Endodermal cell (in vitro differentiated cells): ENCODE measurements around the gene ESR1. TPM values are rescaled to one million over a fixed set of nuclear protein-coding genes. Genes with fewer than 3 reads are reported as not detected.
"Not testable (repeated sequence)": the region's sequence is repeated elsewhere in the genome, so short reads cannot be mapped to it uniquely, and the experiment has no call there.

Source experiments
- DNase-seq: peaks from one replicate; pipeline ENCODE4 v3.0.0-alpha.2; 2017
- H3K27ac ChIP-seq: 2 replicates; pipeline ENCODE4 v1.5.1; 2013; ENCODE audit warnings: mild to moderate bottlenecking, low read depth, low read length, moderate library complexity
- H3K27me3 ChIP-seq: 2 replicates; pipeline ENCODE4 v1.6.1; 2013; ENCODE audit warnings: mild to moderate bottlenecking, low read length, moderate library complexity; ENCODE audit not compliant: insufficient read depth, control insufficient read depth, poor library complexity, severe bottlenecking
- H3K36me3 ChIP-seq: 2 replicates; pipeline ENCODE4 v1.7.0; 2013; ENCODE audit warnings: mild to moderate bottlenecking, low read length, moderate library complexity; ENCODE audit not compliant: control insufficient read depth, insufficient read depth
- H3K4me1 ChIP-seq: one replicate; pipeline ENCODE4 v1.7.0; 2013; ENCODE audit warnings: low read length; ENCODE audit not compliant: control insufficient read depth, insufficient read depth
- H3K4me3 ChIP-seq: 2 replicates; pipeline ENCODE4 v1.5.1; 2013; ENCODE audit warnings: mild to moderate bottlenecking, low read length, moderate library complexity
- H3K9ac ChIP-seq: 2 replicates; pipeline ENCODE4 v1.6.1; 2013; ENCODE audit warnings: mild to moderate bottlenecking, low read length, moderate library complexity; ENCODE audit not compliant: poor library complexity, severe bottlenecking; ENCODE audit errors: extremely low read depth
- H3K9me3 ChIP-seq: 2 replicates; pipeline ENCODE4 v1.6.1; 2013; ENCODE audit warnings: mild to moderate bottlenecking, low read length, moderate library complexity; ENCODE audit not compliant: control insufficient read depth
- H3K27ac Mint-ChIP-seq: 2 replicates; pipeline ENCODE4 v1.8.0; 2020; ENCODE audit warnings: mixed read lengths
- H3K27me3 Mint-ChIP-seq: 2 replicates; pipeline ENCODE4 v1.8.0; 2021; ENCODE audit warnings: mild to moderate bottlenecking, mixed read lengths; ENCODE audit not compliant: insufficient read depth
- H3K36me3 Mint-ChIP-seq: 2 replicates; pipeline ENCODE4 v1.8.0; 2020; ENCODE audit warnings: low read depth, mixed read lengths
- H3K4me1 Mint-ChIP-seq: 2 replicates; pipeline ENCODE4 v1.8.0; 2020; ENCODE audit warnings: mixed read lengths
- H3K4me3 Mint-ChIP-seq: 2 replicates; pipeline ENCODE4 v1.8.0; 2020; ENCODE audit warnings: mild to moderate bottlenecking, moderate library complexity, mixed read lengths
- H3K9me3 Mint-ChIP-seq: 2 replicates; pipeline ENCODE4 v1.8.0; 2020; ENCODE audit warnings: mild to moderate bottlenecking, mixed read lengths
- WGBS, 2 experiments: methylation state at CpG; one replicate each; pipeline versions ENCODE4 v1.1.5 to v1.1.7; 2013; ENCODE audit warnings: missing lambda C conversion rate in 2 of 2, mixed read lengths in 1 of 2; ENCODE audit not compliant: insufficient coverage in 1 of 2, insufficient read length in 1 of 2; 5-methylcytosine and 5-hydroxymethylcytosine counted together
- total RNA-seq, 2 donors: library from RNA; stranded (reverse); fragmentation: NEBNext Ultra II Directional in 1 of 2; extraction: Animal tissue kit (Norgen Biotek cat#: 25700) in 1 of 2; gene quantifications; 2 replicates in 1 of 2; 3 replicates in 1 of 2; pipeline ENCODE4 v1.2.1, GENCODE V29; 2021
- TF ChIP-seq, protein P1 (sequence below): fragments of 200-600 bp; sonication (generic); conservative IDR thresholded peaks from 2 replicates; pipeline ENCODE4 v1.5.0; 2021; ENCODE audit warnings: antibody characterized with exemption, mild to moderate bottlenecking

ESR1 gene
- total RNA-seq, 2 donors from 2014 or later: not detected

DNA sequence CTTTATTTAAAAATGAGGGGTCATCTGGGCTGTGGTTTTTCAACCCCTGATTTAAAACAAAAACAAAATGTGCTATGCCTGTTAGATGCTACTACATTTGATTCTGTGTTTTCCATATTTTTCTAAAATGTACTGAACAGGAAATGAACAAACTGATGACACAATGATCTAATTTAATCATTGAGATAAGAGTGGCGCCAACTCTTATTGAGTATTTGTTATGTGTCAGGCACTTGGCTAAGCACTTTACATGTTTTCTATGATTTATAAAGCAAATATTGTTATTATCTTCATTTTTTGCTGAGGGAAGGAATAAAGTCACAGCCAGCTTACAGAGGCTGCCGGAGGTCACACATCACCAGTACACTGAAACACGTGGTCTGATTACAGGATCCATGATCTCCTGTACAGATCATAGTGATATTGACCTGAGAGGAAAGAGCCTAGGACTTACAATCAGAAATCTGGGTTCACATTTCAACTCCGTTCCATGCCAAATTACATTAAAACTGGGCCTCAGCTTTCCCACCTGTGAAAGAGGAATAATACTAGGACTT lies 166.7 kb downstream of the ESR1 start:
- Histone ChIP-seq H3K4me3 (no peak overlapping the region), H3K27ac (no peak overlapping the region), H3K27me3 (no peaks in the 10 kb centered on the region), H3K9ac (no peak overlapping the region), H3K4me1 (no peaks in the 10 kb centered on the region), H3K36me3 (no peaks in the 10 kb centered on the region), H3K9me3 (no peaks in the 10 kb centered on the region)
- no peaks in the 10 kb centered on the region for H3K27me3 Mint-ChIP-seq
- H3K4me1 Mint-ChIP-seq: no peaks in the 10 kb centered on the region
- WGBS, 2 experiments: 94 to 100% methylated on average over 2 to 4 of the region's 4 CpGs
- no peak overlapping the region for H3K4me3 Mint-ChIP-seq
- no peaks in the 10 kb centered on the region for H3K36me3 Mint-ChIP-seq
- no peak overlapping the region for H3K27ac Mint-ChIP-seq
- TF ChIP-seq, protein P1, sequence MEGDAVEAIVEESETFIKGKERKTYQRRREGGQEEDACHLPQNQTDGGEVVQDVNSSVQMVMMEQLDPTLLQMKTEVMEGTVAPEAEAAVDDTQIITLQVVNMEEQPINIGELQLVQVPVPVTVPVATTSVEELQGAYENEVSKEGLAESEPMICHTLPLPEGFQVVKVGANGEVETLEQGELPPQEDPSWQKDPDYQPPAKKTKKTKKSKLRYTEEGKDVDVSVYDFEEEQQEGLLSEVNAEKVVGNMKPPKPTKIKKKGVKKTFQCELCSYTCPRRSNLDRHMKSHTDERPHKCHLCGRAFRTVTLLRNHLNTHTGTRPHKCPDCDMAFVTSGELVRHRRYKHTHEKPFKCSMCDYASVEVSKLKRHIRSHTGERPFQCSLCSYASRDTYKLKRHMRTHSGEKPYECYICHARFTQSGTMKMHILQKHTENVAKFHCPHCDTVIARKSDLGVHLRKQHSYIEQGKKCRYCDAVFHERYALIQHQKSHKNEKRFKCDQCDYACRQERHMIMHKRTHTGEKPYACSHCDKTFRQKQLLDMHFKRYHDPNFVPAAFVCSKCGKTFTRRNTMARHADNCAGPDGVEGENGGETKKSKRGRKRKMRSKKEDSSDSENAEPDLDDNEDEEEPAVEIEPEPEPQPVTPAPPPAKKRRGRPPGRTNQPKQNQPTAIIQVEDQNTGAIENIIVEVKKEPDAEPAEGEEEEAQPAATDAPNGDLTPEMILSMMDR: no peak
- no peak for DNase-seq
- no peaks in the 10 kb centered on the region for H3K9me3 Mint-ChIP-seq

DNA sequence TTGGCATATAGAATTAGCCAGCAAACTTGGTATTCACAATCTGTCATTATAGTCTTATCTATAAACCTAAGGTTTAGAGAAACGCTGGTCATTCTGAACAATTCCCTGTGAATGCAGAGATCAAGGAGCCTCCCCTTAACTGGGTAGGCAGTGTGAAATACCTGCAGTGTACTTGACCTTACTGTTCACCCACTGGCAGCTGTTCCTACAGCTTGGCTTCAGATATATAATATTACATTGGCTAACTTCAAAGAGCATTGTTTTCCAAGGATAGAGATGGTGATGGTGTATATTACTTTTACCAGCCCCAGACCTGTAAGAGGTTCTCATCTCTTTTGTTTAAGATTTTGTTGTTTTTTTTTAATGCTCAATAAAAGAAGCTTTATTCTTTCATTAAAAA lies 168.3 kb downstream of the ESR1 start:
- no peak overlapping the region for H3K27ac ChIP-seq
- TF ChIP-seq, protein P1: no peak
- no peaks in the 10 kb centered on the region for H3K27me3 ChIP-seq
- DNase-seq: no peak
- H3K4me3 ChIP-seq: no peak overlapping the region
- H3K4me1 ChIP-seq: no peaks in the 10 kb centered on the region
- H3K36me3 ChIP-seq: no peaks in the 10 kb centered on the region
- H3K9me3 ChIP-seq: no peaks in the 10 kb centered on the region
- Mint-ChIP-seq H3K9me3 (no peaks in the 10 kb centered on the region), H3K36me3 (no peaks in the 10 kb centered on the region), H3K4me3 (no peak overlapping the region), H3K27ac (no peak overlapping the region), H3K4me1 (no peaks in the 10 kb centered on the region), H3K27me3 (no peaks in the 10 kb centered on the region)
- H3K9ac ChIP-seq: no peak overlapping the region
- 90 to 93% methylated on average over 1 of the region's 1 CpG for WGBS, 2 experiments

DNA sequence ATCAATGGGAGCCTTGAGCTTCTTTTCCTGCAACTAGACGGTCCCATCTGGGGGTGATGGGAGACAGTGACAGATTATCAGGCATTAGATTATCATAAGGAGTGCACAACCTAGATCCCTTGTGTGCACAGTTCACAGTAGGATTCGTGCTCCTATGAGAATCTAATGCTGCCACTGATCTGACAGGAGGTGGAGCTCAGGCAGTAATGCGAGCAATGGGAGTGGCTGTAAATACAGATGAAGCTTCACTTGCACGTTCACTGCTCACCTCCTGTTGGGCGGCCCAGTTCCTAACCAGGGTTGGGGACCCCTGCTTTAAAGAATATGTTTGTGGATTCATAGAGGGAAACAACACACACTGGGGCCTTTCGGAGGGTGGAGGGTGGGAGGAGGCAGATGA lies 180.7 kb downstream of the ESR1 start:
- not testable (repeated sequence) for H3K27ac Mint-ChIP-seq, H3K4me1 Mint-ChIP-seq, H3K36me3 Mint-ChIP-seq, H3K4me1 ChIP-seq, H3K36me3 ChIP-seq, H3K27me3 Mint-ChIP-seq, H3K4me3 ChIP-seq, H3K9me3 Mint-ChIP-seq, H3K4me3 Mint-ChIP-seq, H3K27ac ChIP-seq, DNase-seq, H3K9ac ChIP-seq, H3K27me3 ChIP-seq, H3K9me3 ChIP-seq
- 72 to 74% methylated on average over 5 of the region's 6 CpGs for WGBS, 2 experiments

DNA sequence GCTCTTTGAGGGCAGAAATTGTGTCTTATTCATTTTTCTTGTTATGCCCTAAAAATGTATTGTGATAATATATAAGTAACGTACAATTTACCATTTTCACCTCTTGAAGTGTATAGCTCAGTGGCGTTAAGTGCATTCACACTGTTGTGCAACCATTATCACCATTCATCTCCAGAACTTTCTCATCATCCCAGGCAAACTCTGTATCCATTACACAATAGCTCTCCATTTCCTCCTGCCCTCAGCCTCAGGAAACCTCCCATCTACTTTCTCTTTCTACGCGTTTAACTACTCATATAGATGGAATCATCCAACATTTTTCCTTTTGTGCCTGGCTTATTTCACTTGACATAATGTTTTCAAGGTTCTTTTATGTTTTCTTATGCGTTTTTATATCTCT lies 184.6 kb downstream of the ESR1 start:
- H3K27ac ChIP-seq: no peak overlapping the region
- no peak overlapping the region for H3K9ac ChIP-seq
- Mint-ChIP-seq H3K27me3 (no peaks in the 10 kb centered on the region), H3K4me3 (no peak overlapping the region), H3K4me1 (no peaks in the 10 kb centered on the region), H3K36me3 (no peaks in the 10 kb centered on the region), H3K27ac (no peak overlapping the region), H3K9me3 (no peaks in the 10 kb centered on the region)
- no peak overlapping the region for H3K4me3 ChIP-seq
- no peaks in the 10 kb centered on the region for H3K36me3 ChIP-seq
- TF ChIP-seq, protein P1: no peak
- no peaks in the 10 kb centered on the region for H3K4me1 ChIP-seq
- no peaks in the 10 kb centered on the region for H3K9me3 ChIP-seq
- 92 to 94% methylated on average over 2 to 5 of the region's 5 CpGs for WGBS, 2 experiments
- no peaks in the 10 kb centered on the region for H3K27me3 ChIP-seq
- no peak for DNase-seq
